Breast epithelium (tissue), 3 donors: ENCODE results near the gene P2RX1.

Experiments
- POLR2A ChIP-seq: fragments of 450-650 bp; IDR thresholded peaks from one replicate; pipeline ENCODE4 v1.6.1; 2016; ENCODE audit warnings: antibody characterized with exemption, mild to moderate bottlenecking, moderate library complexity
- POLR2AphosphoS5 ChIP-seq, 3 donors: sonication (generic); formaldehyde crosslinking; IDR thresholded peaks; one replicate each; pipeline ENCODE4 v1.6.1; 2017; ENCODE audit warnings: antibody characterized with exemption in 3 of 3
- TF ChIP-seq, protein P1 (sequence below), 3 donors: fragments of 450-650 bp; IDR thresholded peaks; one replicate each; pipeline ENCODE4 v1.5.1; 2016 to 2017; ENCODE audit warnings: antibody characterized with exemption in 3 of 3, mild to moderate bottlenecking in 3 of 3, moderate library complexity in 3 of 3

DNA sequence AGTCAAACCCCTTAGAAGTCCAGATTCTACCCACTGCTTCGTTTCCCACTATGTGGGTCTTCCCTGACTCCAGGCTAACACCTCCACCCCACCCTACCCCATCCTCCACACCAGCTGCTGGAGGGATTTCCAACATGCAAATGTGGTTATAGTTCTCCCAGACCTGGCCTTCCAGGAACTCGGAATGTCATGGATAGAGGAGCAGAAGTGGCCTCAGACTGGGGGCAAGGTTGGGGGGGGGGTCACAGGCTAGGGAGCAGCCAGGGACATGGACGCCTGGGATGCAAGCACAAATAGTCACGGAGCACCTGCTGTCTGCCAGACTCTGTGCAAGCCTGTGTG, 25.4 kb downstream of the P2RX1 start:
- TF ChIP-seq POLR2A (no peak), POLR2AphosphoS5 (IDR thresholded peaks at IDR 0.05) (no peak)
- TF ChIP-seq, protein P1, sequence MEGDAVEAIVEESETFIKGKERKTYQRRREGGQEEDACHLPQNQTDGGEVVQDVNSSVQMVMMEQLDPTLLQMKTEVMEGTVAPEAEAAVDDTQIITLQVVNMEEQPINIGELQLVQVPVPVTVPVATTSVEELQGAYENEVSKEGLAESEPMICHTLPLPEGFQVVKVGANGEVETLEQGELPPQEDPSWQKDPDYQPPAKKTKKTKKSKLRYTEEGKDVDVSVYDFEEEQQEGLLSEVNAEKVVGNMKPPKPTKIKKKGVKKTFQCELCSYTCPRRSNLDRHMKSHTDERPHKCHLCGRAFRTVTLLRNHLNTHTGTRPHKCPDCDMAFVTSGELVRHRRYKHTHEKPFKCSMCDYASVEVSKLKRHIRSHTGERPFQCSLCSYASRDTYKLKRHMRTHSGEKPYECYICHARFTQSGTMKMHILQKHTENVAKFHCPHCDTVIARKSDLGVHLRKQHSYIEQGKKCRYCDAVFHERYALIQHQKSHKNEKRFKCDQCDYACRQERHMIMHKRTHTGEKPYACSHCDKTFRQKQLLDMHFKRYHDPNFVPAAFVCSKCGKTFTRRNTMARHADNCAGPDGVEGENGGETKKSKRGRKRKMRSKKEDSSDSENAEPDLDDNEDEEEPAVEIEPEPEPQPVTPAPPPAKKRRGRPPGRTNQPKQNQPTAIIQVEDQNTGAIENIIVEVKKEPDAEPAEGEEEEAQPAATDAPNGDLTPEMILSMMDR (IDR thresholded peaks at IDR 0.05), result no peak
